GM12878 (cell line): ENCODE measurements around the gene MAST3. TPM values are rescaled to one million over a fixed set of nuclear protein-coding genes. Genes with fewer than 3 reads are reported as not detected.

Experiments
- ASH2L ChIP-seq: fragments of 300-600, 200-600 bp; sonication (generic); IDR thresholded peaks from 2 replicates; pipeline ENCODE4 v1.6.1; 2017; ENCODE audit warnings: low read depth, mild to moderate bottlenecking, borderline replicate concordance
- CBFB ChIP-seq: IDR thresholded peaks from 2 replicates; pipeline ENCODE4 v1.6.1; 2016; ENCODE audit warnings: antibody characterized with exemption, low read depth
- CHD4 ChIP-seq: fragments of 200-600 bp; sonication (generic); IDR thresholded peaks from 2 replicates; pipeline ENCODE4 v1.6.1; 2016; ENCODE audit warnings: mild to moderate bottlenecking
- CUX1 ChIP-seq: IDR thresholded peaks from 2 replicates; pipeline ENCODE4 v1.6.1; 2012; ENCODE audit warnings: improper control_type of control experiment, low read depth, low read length; ENCODE audit not compliant: insufficient replicate concordance
- DPF2 ChIP-seq: fragments of 450-650 bp; IDR thresholded peaks from 2 replicates; pipeline ENCODE4 v1.6.1; 2017; ENCODE audit warnings: mild to moderate bottlenecking
- EED ChIP-seq: sonication (generic); IDR thresholded peaks from 2 replicates; pipeline ENCODE4 v1.6.1; 2016; ENCODE audit warnings: antibody characterized with exemption, low read depth
- EGR1 ChIP-seq, 2 experiments: IDR thresholded peaks; 1 replicate in 1 of 2; 2 replicates in 1 of 2; pipeline ENCODE4 v1.6.1; 2011 to 2012; ENCODE audit warnings: low read depth in 2 of 2, low read length in 2 of 2, borderline replicate concordance in 1 of 2, mild to moderate bottlenecking in 1 of 2, moderate library complexity in 1 of 2
- IKZF1 ChIP-seq: fragments of 450-650 bp; conservative IDR thresholded peaks from 2 replicates; pipeline ENCODE4 v1.6.1; 2017; ENCODE audit warnings: antibody characterized with exemption, mild to moderate bottlenecking
- POLR2A ChIP-seq: IDR thresholded peaks from 2 replicates; pipeline ENCODE4 v1.6.1; 2011; ENCODE audit warnings: low read depth, mild to moderate bottlenecking, low read length
- RB1 ChIP-seq: fragments of 450-650 bp; formaldehyde crosslinking; IDR thresholded peaks from 2 replicates; pipeline ENCODE4 v1.6.1; 2017; ENCODE audit warnings: mild to moderate bottlenecking, borderline replicate concordance
- RELB ChIP-seq: fragments of 450-650 bp; IDR thresholded peaks from 2 replicates; pipeline ENCODE4 v1.6.1; 2017; ENCODE audit warnings: low read depth, mild to moderate bottlenecking, moderate library complexity
- SMAD1 ChIP-seq: fragments of 450-650 bp; IDR thresholded peaks from 2 replicates; pipeline ENCODE4 v1.6.1; 2018; ENCODE audit warnings: mild to moderate bottlenecking, low read depth; ENCODE audit not compliant: partially characterized antibody
- TCF12 ChIP-seq: IDR thresholded peaks from 2 replicates; pipeline ENCODE4 v1.6.1; 2011; ENCODE audit warnings: low read depth, mild to moderate bottlenecking, low read length
- polyA plus RNA-seq, 11 experiments: library from polyadenylated mRNA; depleted of rRNA in 4 of 11; unstranded in 6 of 11; stranded (reverse) in 5 of 11; fragments of >200 nt; fragmentation: Nextera tagmentation in 4 of 11; fragmentation: Illumina TruSeq in 1 of 11; extraction: Ambion mirVana in 4 of 11; extraction: Trizol in 1 of 11; gene quantifications; 1 replicate in 1 of 11; 2 replicates in 10 of 11; pipeline versions ENCODE4 v1.2.1 to v1.2.3, GENCODE V29; 2011 to 2016; ENCODE audit warnings: inconsistent platforms in 2 of 11, missing spikeins in 2 of 11, low read depth in 1 of 11
- total RNA-seq, 4 experiments: library from RNA; depleted of rRNA in 3 of 4; stranded (reverse); fragments of >200 nt in 3 of 4; fragmentation: Illumina TruSeq in 1 of 4; extraction: Trizol in 1 of 4; gene quantifications; 2 replicates each; pipeline versions ENCODE4 v1.2.1 to v1.2.3, GENCODE V29; 2013 to 2021

Gene MAST3
- total and polyA plus RNA-seq, 10 of the 15 experiments (the other 5 are each of a cell fraction or from before 2014, with no cell fraction given): 3.0 to 22.2 (median 7.5) TPM

GRCh38 chr19:18170714-18171255 lies 73.2 kb downstream of the MAST3 start (continued):
- TF ChIP-seq RELB (peak; percentile 58; the same call in 1 of the 2 replicates), POLR2A (no peak), CBFB (peak; percentile 51; the same call in 1 of the 2 replicates), IKZF1 (peak; percentile 91), DPF2 (peak; percentile 53), RB1 (peak; percentile 99; the same call in 1 of the 2 replicates), SMAD1 (peak; percentile 89), CHD4 (no peak), TCF12 (peak; percentile 93), CUX1 (peak; percentile 99), ASH2L (no peak), EGR1 (IDR thresholded peaks at IDR 0.05; ENCODE audit: borderline replicate concordance in 1 of 2, low read depth in 2 of 2, low read length in 2 of 2) (no peak), EED (peak; percentile 73)
